ENCODE data around the gene ATP2B2.
A peak's percentile ranks its signal among the peaks of the same experiment; 100 is the strongest.

ATP2B2 gene

GRCh38 chr3:10358309-10358980 is 146.9 kb downstream of the ATP2B2 start:
- ATAC-seq, result no peak
- no peak for TF ChIP-seq ZFP3 (CRISPR knock-in tag; IDR thresholded peaks at IDR 0.05)

GRCh38 chr3:10357592-10358308 is 147.6 kb downstream of the ATP2B2 start:
- ATAC-seq, result peak; percentile 68
- no peak for TF ChIP-seq OSR1 (CRISPR knock-in tag; IDR thresholded peaks at IDR 0.05)
- no peak for TF ChIP-seq CSRNP3 (CRISPR knock-in tag; IDR thresholded peaks at IDR 0.05)
- no peak for TF ChIP-seq CREB5 (CRISPR knock-in tag; IDR thresholded peaks at IDR 0.05; ENCODE audit: low read depth)
- no peak for TF ChIP-seq TCF4 (CRISPR knock-in tag; IDR thresholded peaks at IDR 0.05; ENCODE audit: borderline replicate concordance)
- TF ChIP-seq ISL1 (CRISPR knock-in tag; IDR thresholded peaks at IDR 0.05), result no peak
- TF ChIP-seq PATZ1 (CRISPR knock-in tag; IDR thresholded peaks at IDR 0.05; ENCODE audit: borderline replicate concordance), result no peak
- TF ChIP-seq GLIS3 (CRISPR knock-in tag; IDR thresholded peaks at IDR 0.05), result no peak
- no peak for TF ChIP-seq ESRRG (CRISPR knock-in tag; IDR thresholded peaks at IDR 0.05)
- TF ChIP-seq ZNF70 (CRISPR knock-in tag; IDR thresholded peaks at IDR 0.05), result no peak
- TF ChIP-seq TOX (CRISPR knock-in tag; IDR thresholded peaks at IDR 0.05; ENCODE audit: borderline replicate concordance), result no peak
- TF ChIP-seq ZFP3 (CRISPR knock-in tag; IDR thresholded peaks at IDR 0.05), result no peak
- no peak for TF ChIP-seq SNAI2 (CRISPR knock-in tag; IDR thresholded peaks at IDR 0.05)
- no peak for TF ChIP-seq RARB (CRISPR knock-in tag; IDR thresholded peaks at IDR 0.05)
- no peak for TF ChIP-seq POU6F1 (CRISPR knock-in tag; IDR thresholded peaks at IDR 0.05; ENCODE audit: borderline replicate concordance, low read depth)
- TF ChIP-seq ZFP30 (CRISPR knock-in tag; IDR thresholded peaks at IDR 0.05), result no peak

GRCh38 chr3:10357095-10357494 is 148.3 kb downstream of the ATP2B2 start:
- ATAC-seq, result no peak

More at GRCh38 chr3:10357095-10357494, 148.3 kb downstream of the ATP2B2 start:
- TF ChIP-seq ZC3H10 (CRISPR knock-in tag; IDR thresholded peaks at IDR 0.05), result no peak
- no peak for TF ChIP-seq CREB5 (CRISPR knock-in tag; IDR thresholded peaks at IDR 0.05; ENCODE audit: low read depth)
- TF ChIP-seq POU6F1 (CRISPR knock-in tag; IDR thresholded peaks at IDR 0.05; ENCODE audit: borderline replicate concordance, low read depth), result no peak
- TF ChIP-seq TSHZ2 (CRISPR knock-in tag; IDR thresholded peaks at IDR 0.05), result no peak
- no peak for TF ChIP-seq ZNF8 (CRISPR knock-in tag; IDR thresholded peaks at IDR 0.05)
- TF ChIP-seq CSDC2 (CRISPR knock-in tag; IDR thresholded peaks at IDR 0.05), result no peak

Measured in SK-N-SH treated with all-trans-retinoic acid at 6 μM for 48 hours (cell line).